H1 (cell line): ENCODE data around the gene LPAR3.

Experiments used
- EGR1 ChIP-seq: IDR thresholded peaks from 2 replicates; pipeline ENCODE4 v1.6.1; 2011; ENCODE audit warnings: low read depth, low read length, borderline replicate concordance
- JUN ChIP-seq: IDR thresholded peaks from 2 replicates; pipeline ENCODE4 v1.6.1; 2011; ENCODE audit warnings: low read depth, mild to moderate bottlenecking, improper control_type of control experiment, low read length
- POLR2A ChIP-seq, 2 experiments: IDR thresholded peaks; 1 replicate in 1 of 2; 2 replicates in 1 of 2; pipeline ENCODE4 v1.6.1; 2011; ENCODE audit warnings: low read depth in 2 of 2, low read length in 2 of 2, mild to moderate bottlenecking in 2 of 2; ENCODE audit errors: control extremely low read depth in 1 of 2
- POLR2AphosphoS5 ChIP-seq: IDR thresholded peaks from 2 replicates; pipeline ENCODE4 v1.6.1; 2011; ENCODE audit warnings: low read depth, low read length
- SUZ12 ChIP-seq: fragments of 200-600 bp; sonication (generic); IDR thresholded peaks from 2 replicates; pipeline ENCODE4 v1.6.1; 2012; ENCODE audit warnings: mild to moderate bottlenecking, inconsistent platforms, low read length, moderate library complexity, mixed read lengths
- TEAD4 ChIP-seq: IDR thresholded peaks from 2 replicates; pipeline ENCODE4 v1.6.1; 2012; ENCODE audit warnings: low read depth, low read length, inconsistent platforms, mixed read lengths
- TF ChIP-seq, protein P1 (sequence below), 3 experiments: IDR thresholded peaks; 1 replicate in 2 of 3; 2 replicates in 1 of 3; pipeline versions ENCODE4 v1.5.1 to v1.6.1; 2011; ENCODE audit warnings: low read length in 3 of 3, mild to moderate bottlenecking in 3 of 3, inconsistent platforms in 2 of 3, low read depth in 1 of 3, moderate library complexity in 1 of 3; ENCODE audit not compliant: insufficient read depth in 1 of 3; ENCODE audit errors: control extremely low read depth in 1 of 3

DNA sequence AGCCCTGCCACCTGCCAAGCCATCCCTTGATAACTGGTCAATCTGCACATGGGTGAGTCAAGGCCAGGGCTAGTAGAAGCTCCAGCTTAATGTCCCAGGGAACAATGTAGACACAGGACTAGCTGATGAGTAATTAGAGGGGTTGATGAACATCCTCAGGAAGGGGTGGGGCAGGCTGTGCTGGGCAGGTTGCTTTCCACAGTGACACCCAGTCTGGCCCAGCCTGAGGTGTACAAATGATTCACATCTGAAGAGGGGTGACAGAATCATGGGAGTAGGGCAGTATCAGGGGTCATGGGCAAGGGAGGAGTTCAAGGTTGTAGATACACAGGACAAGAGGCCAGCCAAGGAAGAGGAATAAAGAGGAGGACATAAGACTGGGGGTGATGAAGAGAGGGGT is 4.3 kb downstream of the LPAR3 start:
- TF ChIP-seq TEAD4 (no peak), POLR2AphosphoS5 (no peak), POLR2A (IDR thresholded peaks at IDR 0.05; ENCODE audit: control extremely low read depth in 1 of 2, low read depth in 2 of 2, low read length in 2 of 2) (no peak), SUZ12 (no peak), JUN (no peak), EGR1 (no peak)
- TF ChIP-seq, protein P1, sequence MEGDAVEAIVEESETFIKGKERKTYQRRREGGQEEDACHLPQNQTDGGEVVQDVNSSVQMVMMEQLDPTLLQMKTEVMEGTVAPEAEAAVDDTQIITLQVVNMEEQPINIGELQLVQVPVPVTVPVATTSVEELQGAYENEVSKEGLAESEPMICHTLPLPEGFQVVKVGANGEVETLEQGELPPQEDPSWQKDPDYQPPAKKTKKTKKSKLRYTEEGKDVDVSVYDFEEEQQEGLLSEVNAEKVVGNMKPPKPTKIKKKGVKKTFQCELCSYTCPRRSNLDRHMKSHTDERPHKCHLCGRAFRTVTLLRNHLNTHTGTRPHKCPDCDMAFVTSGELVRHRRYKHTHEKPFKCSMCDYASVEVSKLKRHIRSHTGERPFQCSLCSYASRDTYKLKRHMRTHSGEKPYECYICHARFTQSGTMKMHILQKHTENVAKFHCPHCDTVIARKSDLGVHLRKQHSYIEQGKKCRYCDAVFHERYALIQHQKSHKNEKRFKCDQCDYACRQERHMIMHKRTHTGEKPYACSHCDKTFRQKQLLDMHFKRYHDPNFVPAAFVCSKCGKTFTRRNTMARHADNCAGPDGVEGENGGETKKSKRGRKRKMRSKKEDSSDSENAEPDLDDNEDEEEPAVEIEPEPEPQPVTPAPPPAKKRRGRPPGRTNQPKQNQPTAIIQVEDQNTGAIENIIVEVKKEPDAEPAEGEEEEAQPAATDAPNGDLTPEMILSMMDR (IDR thresholded peaks at IDR 0.05; ENCODE audit: control extremely low read depth in 1 of 3, insufficient read depth in 1 of 3, low read depth in 1 of 3, low read length in 3 of 3): no peak
